B cell (primary cell): ENCODE measurements around the gene HOTAIR. TPM values are rescaled to one million over a fixed set of nuclear protein-coding genes. Genes with fewer than 3 reads are reported as not detected.

ENCODE experiments used
- ATAC-seq: fragments of 200-7000 bp; cut with Tn5 transposase; one replicate; pipeline ENCODE4 v1.10.0; 2021; ENCODE audit warnings: low read depth, mild to moderate bottlenecking, moderate number of reproducible peaks, moderate library complexity
- CTCF ChIA-PET: fragments of 350-600 bp; sonication (Branson Sonifier 250); formaldehyde crosslinking; loops from one replicate; lab custom pipeline; 2021; ENCODE audit warnings: antibody characterized with exemption, inconsistent platforms; lab: Charles Lee
- POLR2A ChIA-PET: fragments of 350-600 bp; sonication (Branson Sonifier 250); formaldehyde crosslinking; loops from one replicate; lab custom pipeline; 2021; ENCODE audit warnings: antibody characterized with exemption; lab: Charles Lee
- DNase-seq: peaks from one replicate; pipeline ENCODE4 v3.0.0; 2013
- H2AFZ ChIP-seq: 2 replicates; pipeline ENCODE4 v1.6.1; 2012; ENCODE audit warnings: mild to moderate bottlenecking, low read depth, low read length; ENCODE audit not compliant: insufficient read depth, poor library complexity, severe bottlenecking
- H3K27ac ChIP-seq, 2 donors: 1 replicate in 1 of 2; 2 replicates in 1 of 2; pipeline ENCODE4 v1.5.1; 2012 to 2013; ENCODE audit warnings: low read length in 2 of 2, mild to moderate bottlenecking in 2 of 2, moderate library complexity in 1 of 2
- H3K27me3 ChIP-seq, 4 experiments: fragments of 200-600 bp in 1 of 4; sonication (generic) in 1 of 4; replicated peaks in 1 of 4; 1 replicate in 2 of 4; 2 replicates in 2 of 4; pipeline versions ENCODE4 v1.6.1 to v1.7.0; 2013 to 2016; ENCODE audit warnings: low read length in 3 of 4, mild to moderate bottlenecking in 2 of 4, mixed read lengths in 1 of 4, moderate library complexity in 1 of 4; ENCODE audit not compliant: insufficient read depth in 4 of 4, control insufficient read depth in 3 of 4; ENCODE audit errors: control extremely low read depth in 1 of 4
- H3K36me3 ChIP-seq, 2 experiments: replicated peaks in 1 of 2; 1 replicate in 1 of 2; 2 replicates in 1 of 2; pipeline versions ENCODE4 v1.6.1 to v1.7.1; 2013; ENCODE audit warnings: low read length in 1 of 2; ENCODE audit not compliant: insufficient read depth in 2 of 2, control insufficient read depth in 1 of 2; ENCODE audit errors: control extremely low read depth in 1 of 2, extremely low read depth in 1 of 2
- H3K4me1 ChIP-seq, 2 donors: fragments of 200-600 bp in 1 of 2; sonication (generic) in 1 of 2; 1 replicate in 1 of 2; 2 replicates in 1 of 2; pipeline versions ENCODE4 v1.5.1 to v1.6.1; 2013 to 2017; ENCODE audit warnings: low read length in 2 of 2; ENCODE audit not compliant: control insufficient read depth in 2 of 2, insufficient read depth in 2 of 2
- H3K4me2 ChIP-seq: replicated peaks from 2 replicates; pipeline ENCODE3; 2012; ENCODE audit warnings: mild to moderate bottlenecking, low read depth, low read length; ENCODE audit not compliant: poor library complexity, severe bottlenecking
- H3K4me3 ChIP-seq, 5 experiments: fragments of 200-600 bp in 1 of 5; sonication (generic) in 1 of 5; 1 replicate in 3 of 5; 2 replicates in 2 of 5; pipeline versions ENCODE4 v1.5.1 to v1.7.0; 2011 to 2016; ENCODE audit warnings: low read length in 4 of 5, mild to moderate bottlenecking in 4 of 5, low read depth in 2 of 5, control low read depth in 1 of 5, moderate library complexity in 1 of 5; ENCODE audit not compliant: insufficient read depth in 1 of 5; ENCODE audit errors: control extremely low read depth in 1 of 5, extremely low read depth in 1 of 5
- H3K79me2 ChIP-seq: fragments of 200-600 bp; sonication (generic); one replicate; pipeline ENCODE4 v1.6.0; 2016; ENCODE audit warnings: low read length; ENCODE audit not compliant: control insufficient read depth, insufficient read depth
- H3K9ac ChIP-seq: fragments of 200-600 bp; sonication (generic); 2 replicates; pipeline ENCODE4 v1.6.1; 2017; ENCODE audit warnings: mild to moderate bottlenecking, low read length, moderate library complexity
- H3K9me3 ChIP-seq, 3 donors: one replicate each; pipeline versions ENCODE4 v1.6.1 to v1.7.1; 2013; ENCODE audit warnings: low read length in 2 of 3; ENCODE audit not compliant: control insufficient read depth in 2 of 3, insufficient read depth in 1 of 3; ENCODE audit errors: control extremely low read depth in 1 of 3
- H4K20me1 ChIP-seq: 2 replicates; pipeline ENCODE4 v1.6.0; 2012; ENCODE audit warnings: mild to moderate bottlenecking, low read length; ENCODE audit not compliant: insufficient read depth, control insufficient read depth, poor library complexity, severe bottlenecking
- H3K27ac Mint-ChIP-seq: one replicate; pipeline ENCODE4 v1.8.0; 2021; ENCODE audit warnings: mixed read lengths
- H3K27me3 Mint-ChIP-seq: one replicate; pipeline ENCODE4 v1.8.0; 2021; ENCODE audit warnings: mixed read lengths
- H3K4me1 Mint-ChIP-seq: one replicate; pipeline ENCODE4 v1.8.0; 2021; ENCODE audit warnings: mixed read lengths
- H3K4me3 Mint-ChIP-seq: one replicate; pipeline ENCODE4 v1.8.0; 2021; ENCODE audit warnings: mixed read lengths
- H3K9me3 Mint-ChIP-seq: one replicate; pipeline ENCODE4 v1.8.0; 2022; ENCODE audit warnings: mixed read lengths; ENCODE audit not compliant: insufficient read depth
- EZH2 ChIP-seq: IDR thresholded peaks from 2 replicates; pipeline ENCODE4 v1.6.1; 2012; ENCODE audit warnings: borderline replicate concordance, low read depth, mild to moderate bottlenecking, moderate library complexity, low read length; ENCODE audit not compliant: insufficient read depth, poor library complexity, severe bottlenecking
- WGBS: methylation state at CpG from one replicate; pipeline ENCODE4 v1.1.5; 2013; ENCODE audit warnings: missing lambda C conversion rate; ENCODE audit not compliant: insufficient coverage; 5-methylcytosine and 5-hydroxymethylcytosine counted together
- intact Hi-C: fragments of 100-400 bp; cut with micrococcal nuclease; formaldehyde crosslinking; loops from one replicate; pipeline ENCODE4 v1.10.0; 2022
- polyA plus RNA-seq: library from polyadenylated mRNA; depleted of rRNA; stranded (reverse); fragments of >200 nt; gene quantifications from 2 replicates; pipeline ENCODE4 v1.2.3, GENCODE V29; 2012
- total RNA-seq, 2 donors: library from RNA; stranded (reverse); fragments of 120-200 nt in 1 of 2; gene quantifications; 1 replicate in 1 of 2; 2 replicates in 1 of 2; pipeline versions ENCODE4 v1.2.3 to v1.2.4, GENCODE V29; 2013 to 2022
- TF ChIP-seq, protein P1 (sequence below): fragments of 200-600 bp; IDR thresholded peaks from one replicate; pipeline ENCODE4 v1.8.0; 2022; ENCODE audit warnings: antibody characterized with exemption, mild to moderate bottlenecking

Gene HOTAIR
- total and polyA plus RNA-seq, 2 donors (not counting 1 experiment from before 2014, with no cell fraction given): not detected

DNA sequence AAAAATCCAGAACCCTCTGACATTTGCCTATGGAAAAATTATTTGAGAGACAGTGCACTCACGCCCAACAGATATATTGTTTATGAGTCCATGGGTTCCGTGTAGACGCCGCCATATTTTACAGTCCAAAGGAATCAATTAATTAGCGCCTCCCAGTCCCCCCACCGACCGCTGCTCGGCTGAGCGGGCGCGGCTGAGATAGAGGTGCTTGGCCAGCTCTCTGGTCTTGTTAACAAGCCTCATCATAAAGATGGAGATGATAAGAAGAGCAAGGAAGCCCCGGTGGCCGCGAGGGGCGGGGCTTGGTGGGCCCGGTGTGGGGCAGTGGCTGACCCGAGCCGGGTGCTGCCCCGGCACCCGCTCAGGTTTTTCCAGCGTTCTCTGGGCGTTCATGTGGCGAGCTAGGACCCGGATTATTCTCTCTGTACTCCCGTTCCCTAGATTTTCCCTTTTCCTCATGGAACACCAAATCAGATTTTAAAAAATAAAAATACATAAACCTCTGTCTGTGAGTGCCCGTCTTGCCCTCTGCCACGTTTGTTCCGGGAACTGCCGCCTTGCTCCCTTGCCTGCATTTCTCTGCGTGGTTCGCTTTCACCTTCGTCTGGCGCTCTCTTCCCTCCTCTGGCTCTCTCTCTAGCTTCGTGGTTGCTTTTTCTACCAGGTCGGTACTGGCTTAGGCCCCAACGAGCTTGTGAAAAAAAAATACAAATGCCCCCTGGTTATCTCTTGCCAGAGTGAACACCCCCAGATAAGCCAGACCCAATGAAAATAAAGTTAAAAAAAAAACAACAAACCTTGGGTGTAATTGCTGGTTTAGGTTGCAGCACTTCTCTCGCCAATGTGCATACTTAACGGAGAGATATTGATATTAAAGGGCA is 11.1 kb downstream of the HOTAIR start:
- Histone ChIP-seq H3K36me3 (no peaks in the 10 kb centered on the region), H3K27me3 (peaks cover 1 to 99% (median 91%) of the 10 kb centered on the region in 4 experiments), H3K9me3 (peaks cover 1 to 66% (median 3%) of the 10 kb centered on the region in 3 donors), H3K4me2 (no peak overlapping the region), H3K4me1 (peaks cover 28 to 49% of the 10 kb centered on the region in 2 donors), H3K4me3 (no peak overlapping the region), H3K9ac (no peak overlapping the region), H4K20me1 (no peaks in the 10 kb centered on the region), H2AFZ (no peak overlapping the region), H3K27ac (no peak overlapping the region), H3K79me2 (no peaks in the 10 kb centered on the region)
- Mint-ChIP-seq H3K27ac (no peak overlapping the region), H3K4me1 (peaks cover 23% of the 10 kb centered on the region), H3K9me3 (no peaks in the 10 kb centered on the region), H3K27me3 (peaks cover 90% of the 10 kb centered on the region), H3K4me3 (no peak overlapping the region)
- 16% methylated on average over 24 of the region's 38 CpGs for WGBS
- intact Hi-C loops: no loop called here
- DNase-seq (no peak), ATAC-seq (no peak)
- TF ChIP-seq, protein P1, sequence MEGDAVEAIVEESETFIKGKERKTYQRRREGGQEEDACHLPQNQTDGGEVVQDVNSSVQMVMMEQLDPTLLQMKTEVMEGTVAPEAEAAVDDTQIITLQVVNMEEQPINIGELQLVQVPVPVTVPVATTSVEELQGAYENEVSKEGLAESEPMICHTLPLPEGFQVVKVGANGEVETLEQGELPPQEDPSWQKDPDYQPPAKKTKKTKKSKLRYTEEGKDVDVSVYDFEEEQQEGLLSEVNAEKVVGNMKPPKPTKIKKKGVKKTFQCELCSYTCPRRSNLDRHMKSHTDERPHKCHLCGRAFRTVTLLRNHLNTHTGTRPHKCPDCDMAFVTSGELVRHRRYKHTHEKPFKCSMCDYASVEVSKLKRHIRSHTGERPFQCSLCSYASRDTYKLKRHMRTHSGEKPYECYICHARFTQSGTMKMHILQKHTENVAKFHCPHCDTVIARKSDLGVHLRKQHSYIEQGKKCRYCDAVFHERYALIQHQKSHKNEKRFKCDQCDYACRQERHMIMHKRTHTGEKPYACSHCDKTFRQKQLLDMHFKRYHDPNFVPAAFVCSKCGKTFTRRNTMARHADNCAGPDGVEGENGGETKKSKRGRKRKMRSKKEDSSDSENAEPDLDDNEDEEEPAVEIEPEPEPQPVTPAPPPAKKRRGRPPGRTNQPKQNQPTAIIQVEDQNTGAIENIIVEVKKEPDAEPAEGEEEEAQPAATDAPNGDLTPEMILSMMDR: no peak
- no peak for TF ChIP-seq EZH2
- POLR2A ChIA-PET: no interaction called here
- CTCF ChIA-PET: interaction anchor here (0.6 kb wide), 1 partner anchor 42 kb away, joined by 3 read pairs; no protein-coding TSS in a partner anchor

GRCh38 chr12:53963005-53963404 is 11.7 kb downstream of the HOTAIR start:
- Histone ChIP-seq H4K20me1 (no peaks in the 10 kb centered on the region), H3K79me2 (no peaks in the 10 kb centered on the region), H3K4me2 (no peak overlapping the region), H3K4me1 (peaks cover 28 to 49% of the 10 kb centered on the region in 2 donors), H2AFZ (no peak overlapping the region), H3K36me3 (no peaks in the 10 kb centered on the region), H3K27me3 (peaks cover 1 to 99% (median 90%) of the 10 kb centered on the region in 4 experiments), H3K27ac (no peak overlapping the region), H3K4me3 (no peak overlapping the region), H3K9ac (no peak overlapping the region), H3K9me3 (peaks cover 1 to 69% (median 3%) of the 10 kb centered on the region in 3 donors)
- TF ChIP-seq EZH2: peak; percentile 17
- TF ChIP-seq, protein P1: no peak
- Mint-ChIP-seq H3K27me3 (peaks cover 90% of the 10 kb centered on the region), H3K9me3 (no peaks in the 10 kb centered on the region), H3K27ac (no peak overlapping the region), H3K4me3 (no peak overlapping the region), H3K4me1 (peaks cover 23% of the 10 kb centered on the region)
- intact Hi-C loops: no loop called here
- no peak for ATAC-seq
- ChIA-PET POLR2A (no interaction called here), CTCF (no interaction called here)
- 27% methylated on average over 5 of the region's 7 CpGs for whole genome bisulfite sequencing
- no peak for DNase-seq
